HEK293 (cell line): Measurements from ENCODE around the gene C2CD5.

Experiments used
- BCL6B ChIP-seq: fragments of 450-650 bp; formaldehyde crosslinking; IDR thresholded peaks from 2 replicates; pipeline ENCODE4 v1.5.1; 2017; ENCODE audit warnings: missing biosample characterization, missing genetic modification characterization
- FEZF1 ChIP-seq: fragments of 450-650 bp; formaldehyde crosslinking; IDR thresholded peaks from 2 replicates; pipeline ENCODE4 v1.5.1; 2016; ENCODE audit warnings: missing biosample characterization, missing genetic modification characterization
- IKZF3 ChIP-seq: fragments of 450-650 bp; IDR thresholded peaks from 2 replicates; pipeline ENCODE4 v1.5.0; 2018; ENCODE audit warnings: missing biosample characterization, mild to moderate bottlenecking, missing genetic modification characterization, moderate library complexity
- OSR2 ChIP-seq: fragments of 450-650 bp; formaldehyde crosslinking; IDR thresholded peaks from 2 replicates; pipeline ENCODE4 v1.5.1; 2016; ENCODE audit warnings: missing biosample characterization, missing genetic modification characterization
- PRDM2 ChIP-seq: fragments of 450-650 bp; formaldehyde crosslinking; IDR thresholded peaks from 2 replicates; pipeline ENCODE4 v1.5.1; 2016; ENCODE audit warnings: missing biosample characterization, missing genetic modification characterization, borderline replicate concordance
- REST ChIP-seq: fragments of 450-650 bp; formaldehyde crosslinking; IDR thresholded peaks from 2 replicates; pipeline ENCODE4 v1.5.1; 2016; ENCODE audit warnings: missing biosample characterization, missing genetic modification characterization
- ZNF140 ChIP-seq: fragments of 450-650 bp; formaldehyde crosslinking; IDR thresholded peaks from 2 replicates; pipeline ENCODE4 v1.5.1; 2016; ENCODE audit warnings: missing biosample characterization, missing genetic modification characterization
- ZNF18 ChIP-seq: fragments of 450-650 bp; formaldehyde crosslinking; IDR thresholded peaks from 2 replicates; pipeline ENCODE4 v1.5.1; 2016; ENCODE audit warnings: missing biosample characterization, missing genetic modification characterization
- ZNF184 ChIP-seq: fragments of 450-650 bp; IDR thresholded peaks from 2 replicates; pipeline ENCODE4 v1.5.1; 2018; ENCODE audit warnings: missing biosample characterization, mild to moderate bottlenecking, missing genetic modification characterization
- ZNF223 ChIP-seq: fragments of 450-650 bp; formaldehyde crosslinking; IDR thresholded peaks from 2 replicates; pipeline ENCODE4 v1.5.1; 2016; ENCODE audit warnings: missing biosample characterization, missing genetic modification characterization
- ZNF239 ChIP-seq: fragments of 450-650 bp; formaldehyde crosslinking; IDR thresholded peaks from 2 replicates; pipeline ENCODE4 v1.5.1; 2016; ENCODE audit warnings: missing biosample characterization, missing genetic modification characterization
- ZNF488 ChIP-seq: fragments of 450-650 bp; formaldehyde crosslinking; IDR thresholded peaks from 2 replicates; pipeline ENCODE4 v1.5.1; 2016; ENCODE audit warnings: missing biosample characterization, missing genetic modification characterization
- ZNF623 ChIP-seq: fragments of 450-650 bp; formaldehyde crosslinking; IDR thresholded peaks from 2 replicates; pipeline ENCODE4 v1.5.1; 2016; ENCODE audit warnings: missing biosample characterization, missing genetic modification characterization
- ZNF707 ChIP-seq: fragments of 450-650 bp; formaldehyde crosslinking; IDR thresholded peaks from 2 replicates; pipeline ENCODE4 v1.5.1; 2016; ENCODE audit warnings: missing biosample characterization, missing genetic modification characterization
- ZNF747 ChIP-seq: fragments of 450-650 bp; formaldehyde crosslinking; IDR thresholded peaks from 2 replicates; pipeline ENCODE4 v1.5.1; 2016; ENCODE audit warnings: missing biosample characterization, missing genetic modification characterization
- ZNF777 ChIP-seq: fragments of 450-650 bp; formaldehyde crosslinking; IDR thresholded peaks from 2 replicates; pipeline ENCODE4 v1.5.1; 2017; ENCODE audit warnings: missing biosample characterization, missing genetic modification characterization, borderline replicate concordance
- ZNF785 ChIP-seq: fragments of 450-650 bp; formaldehyde crosslinking; IDR thresholded peaks from 2 replicates; pipeline ENCODE4 v1.5.1; 2016; ENCODE audit warnings: missing biosample characterization, missing genetic modification characterization
- ZSCAN18 ChIP-seq: fragments of 450-650 bp; formaldehyde crosslinking; IDR thresholded peaks from 2 replicates; pipeline ENCODE4 v1.5.1; 2016; ENCODE audit warnings: missing biosample characterization, missing genetic modification characterization

The C2CD5 gene

GRCh38 chr12:22544038-22544979 lies at the start of gene C2CD5 (continued):
- TF ChIP-seq REST (tag by site-specific recombination) (peak; percentile 83), ZSCAN18 (tag by site-specific recombination) (0 out of 2 replicates have a peak, but pooled peaks have one; percentile 53), FEZF1 (tag by site-specific recombination) (no peak), IKZF3 (no peak; the same call in 1 of the 2 replicates), ZNF747 (tag by site-specific recombination) (no peak), ZNF623 (tag by site-specific recombination) (no peak), PRDM2 (tag by site-specific recombination) (no peak), ZNF707 (tag by site-specific recombination) (no peak), BCL6B (tag by site-specific recombination) (no peak), ZNF140 (tag by site-specific recombination) (0 out of 2 replicates have a peak, but pooled peaks have one; percentile 11), ZNF488 (no peak), OSR2 (no peak), ZNF239 (tag by site-specific recombination) (no peak), ZNF777 (no peak), ZNF184 (tag by site-specific recombination) (no peak), ZNF223 (tag by site-specific recombination) (no peak), ZNF18 (tag by site-specific recombination) (no peak), ZNF785 (tag by site-specific recombination) (no peak; the same call in none of the 2 replicates)
